B cell (primary cell): Measurements from ENCODE around the gene KAT14. TPM values are rescaled to one million over a fixed set of nuclear protein-coding genes. Genes with fewer than 3 reads are reported as not detected.

Experiments
- ATAC-seq: fragments of 200-7000 bp; cut with Tn5 transposase; one replicate; pipeline ENCODE4 v1.10.0; 2021; ENCODE audit warnings: low read depth, mild to moderate bottlenecking, moderate number of reproducible peaks, moderate library complexity
- CTCF ChIA-PET: fragments of 350-600 bp; sonication (Branson Sonifier 250); formaldehyde crosslinking; loops from one replicate; lab custom pipeline; 2021; ENCODE audit warnings: antibody characterized with exemption, inconsistent platforms; lab: Charles Lee
- POLR2A ChIA-PET: fragments of 350-600 bp; sonication (Branson Sonifier 250); formaldehyde crosslinking; loops from one replicate; lab custom pipeline; 2021; ENCODE audit warnings: antibody characterized with exemption; lab: Charles Lee
- DNase-seq: peaks from one replicate; pipeline ENCODE4 v3.0.0; 2013
- H2AFZ ChIP-seq: 2 replicates; pipeline ENCODE4 v1.6.1; 2012; ENCODE audit warnings: mild to moderate bottlenecking, low read depth, low read length; ENCODE audit not compliant: insufficient read depth, poor library complexity, severe bottlenecking
- H3K27ac ChIP-seq, 2 donors: 1 replicate in 1 of 2; 2 replicates in 1 of 2; pipeline ENCODE4 v1.5.1; 2012 to 2013; ENCODE audit warnings: low read length in 2 of 2, mild to moderate bottlenecking in 2 of 2, moderate library complexity in 1 of 2
- H3K27me3 ChIP-seq, 4 experiments: fragments of 200-600 bp in 1 of 4; sonication (generic) in 1 of 4; replicated peaks in 1 of 4; 1 replicate in 2 of 4; 2 replicates in 2 of 4; pipeline versions ENCODE4 v1.6.1 to v1.7.0; 2013 to 2016; ENCODE audit warnings: low read length in 3 of 4, mild to moderate bottlenecking in 2 of 4, mixed read lengths in 1 of 4, moderate library complexity in 1 of 4; ENCODE audit not compliant: insufficient read depth in 4 of 4, control insufficient read depth in 3 of 4; ENCODE audit errors: control extremely low read depth in 1 of 4
- H3K36me3 ChIP-seq, 2 experiments: replicated peaks in 1 of 2; 1 replicate in 1 of 2; 2 replicates in 1 of 2; pipeline versions ENCODE4 v1.6.1 to v1.7.1; 2013; ENCODE audit warnings: low read length in 1 of 2; ENCODE audit not compliant: insufficient read depth in 2 of 2, control insufficient read depth in 1 of 2; ENCODE audit errors: control extremely low read depth in 1 of 2, extremely low read depth in 1 of 2
- H3K4me1 ChIP-seq, 2 donors: fragments of 200-600 bp in 1 of 2; sonication (generic) in 1 of 2; 1 replicate in 1 of 2; 2 replicates in 1 of 2; pipeline versions ENCODE4 v1.5.1 to v1.6.1; 2013 to 2017; ENCODE audit warnings: low read length in 2 of 2; ENCODE audit not compliant: control insufficient read depth in 2 of 2, insufficient read depth in 2 of 2
- H3K4me2 ChIP-seq: replicated peaks from 2 replicates; pipeline ENCODE3; 2012; ENCODE audit warnings: mild to moderate bottlenecking, low read depth, low read length; ENCODE audit not compliant: poor library complexity, severe bottlenecking
- H3K4me3 ChIP-seq, 5 experiments: fragments of 200-600 bp in 1 of 5; sonication (generic) in 1 of 5; 1 replicate in 3 of 5; 2 replicates in 2 of 5; pipeline versions ENCODE4 v1.5.1 to v1.7.0; 2011 to 2016; ENCODE audit warnings: low read length in 4 of 5, mild to moderate bottlenecking in 4 of 5, low read depth in 2 of 5, control low read depth in 1 of 5, moderate library complexity in 1 of 5; ENCODE audit not compliant: insufficient read depth in 1 of 5; ENCODE audit errors: control extremely low read depth in 1 of 5, extremely low read depth in 1 of 5
- H3K79me2 ChIP-seq: fragments of 200-600 bp; sonication (generic); one replicate; pipeline ENCODE4 v1.6.0; 2016; ENCODE audit warnings: low read length; ENCODE audit not compliant: control insufficient read depth, insufficient read depth
- H3K9ac ChIP-seq: fragments of 200-600 bp; sonication (generic); 2 replicates; pipeline ENCODE4 v1.6.1; 2017; ENCODE audit warnings: mild to moderate bottlenecking, low read length, moderate library complexity
- H3K9me3 ChIP-seq, 3 donors: one replicate each; pipeline versions ENCODE4 v1.6.1 to v1.7.1; 2013; ENCODE audit warnings: low read length in 2 of 3; ENCODE audit not compliant: control insufficient read depth in 2 of 3, insufficient read depth in 1 of 3; ENCODE audit errors: control extremely low read depth in 1 of 3
- H4K20me1 ChIP-seq: 2 replicates; pipeline ENCODE4 v1.6.0; 2012; ENCODE audit warnings: mild to moderate bottlenecking, low read length; ENCODE audit not compliant: insufficient read depth, control insufficient read depth, poor library complexity, severe bottlenecking
- H3K27ac Mint-ChIP-seq: one replicate; pipeline ENCODE4 v1.8.0; 2021; ENCODE audit warnings: mixed read lengths
- H3K27me3 Mint-ChIP-seq: one replicate; pipeline ENCODE4 v1.8.0; 2021; ENCODE audit warnings: mixed read lengths
- H3K4me1 Mint-ChIP-seq: one replicate; pipeline ENCODE4 v1.8.0; 2021; ENCODE audit warnings: mixed read lengths
- H3K4me3 Mint-ChIP-seq: one replicate; pipeline ENCODE4 v1.8.0; 2021; ENCODE audit warnings: mixed read lengths
- H3K9me3 Mint-ChIP-seq: one replicate; pipeline ENCODE4 v1.8.0; 2022; ENCODE audit warnings: mixed read lengths; ENCODE audit not compliant: insufficient read depth
- CTCF ChIP-seq: fragments of 200-600 bp; IDR thresholded peaks from one replicate; pipeline ENCODE4 v1.8.0; 2022; ENCODE audit warnings: antibody characterized with exemption, mild to moderate bottlenecking
- EZH2 ChIP-seq: IDR thresholded peaks from 2 replicates; pipeline ENCODE4 v1.6.1; 2012; ENCODE audit warnings: borderline replicate concordance, low read depth, mild to moderate bottlenecking, moderate library complexity, low read length; ENCODE audit not compliant: insufficient read depth, poor library complexity, severe bottlenecking
- WGBS: methylation state at CpG from one replicate; pipeline ENCODE4 v1.1.5; 2013; ENCODE audit warnings: missing lambda C conversion rate; ENCODE audit not compliant: insufficient coverage; 5-methylcytosine and 5-hydroxymethylcytosine counted together
- intact Hi-C: fragments of 100-400 bp; cut with micrococcal nuclease; formaldehyde crosslinking; loops from one replicate; pipeline ENCODE4 v1.10.0; 2022
- polyA plus RNA-seq: library from polyadenylated mRNA; depleted of rRNA; stranded (reverse); fragments of >200 nt; gene quantifications from 2 replicates; pipeline ENCODE4 v1.2.3, GENCODE V29; 2012
- total RNA-seq, 2 donors: library from RNA; stranded (reverse); fragments of 120-200 nt in 1 of 2; gene quantifications; 1 replicate in 1 of 2; 2 replicates in 1 of 2; pipeline versions ENCODE4 v1.2.3 to v1.2.4, GENCODE V29; 2013 to 2022

The KAT14 gene
- total and polyA plus RNA-seq, 2 donors (not counting 1 experiment from before 2014, with no cell fraction given): 7.9 to 15.5 TPM

- H3K4me3 ChIP-seq: no peak overlapping the region
- no peak overlapping the region for H2AFZ ChIP-seq
- 71% methylated on average over 3 of the region's 3 CpGs for whole genome bisulfite sequencing
- peaks cover 0 to 3% (median 0%) of the 10 kb centered on the region in 4 experiments for H3K27me3 ChIP-seq
- H3K36me3 ChIP-seq: no peaks in the 10 kb centered on the region
- no peak overlapping the region for H3K4me2 ChIP-seq
- H3K4me1 ChIP-seq: no peaks in the 10 kb centered on the region
- H3K4me1 Mint-ChIP-seq: no peaks in the 10 kb centered on the region
- no peak for ATAC-seq
- H3K79me2 ChIP-seq: no peaks in the 10 kb centered on the region
- TF ChIP-seq EZH2: no peak
- no peak for TF ChIP-seq CTCF
- intact Hi-C loops: no loop called here
- H3K27ac Mint-ChIP-seq: no peak overlapping the region
- H3K27ac ChIP-seq: no peak overlapping the region
- ChIA-PET CTCF (no interaction called here), POLR2A (no interaction called here)
- no peaks in the 10 kb centered on the region for H3K9me3 Mint-ChIP-seq
- no peak for DNase-seq
- H3K27me3 Mint-ChIP-seq: peaks cover 17% of the 10 kb centered on the region
- H4K20me1 ChIP-seq: no peaks in the 10 kb centered on the region
- no peaks in the 10 kb centered on the region for H3K9me3 ChIP-seq
- H3K9ac ChIP-seq: no peak overlapping the region
- H3K4me3 Mint-ChIP-seq: no peak overlapping the region
Measured at GRCh38 chr20:18090044-18090443, 47.6 kb upstream of the KAT14 start.

DNA sequence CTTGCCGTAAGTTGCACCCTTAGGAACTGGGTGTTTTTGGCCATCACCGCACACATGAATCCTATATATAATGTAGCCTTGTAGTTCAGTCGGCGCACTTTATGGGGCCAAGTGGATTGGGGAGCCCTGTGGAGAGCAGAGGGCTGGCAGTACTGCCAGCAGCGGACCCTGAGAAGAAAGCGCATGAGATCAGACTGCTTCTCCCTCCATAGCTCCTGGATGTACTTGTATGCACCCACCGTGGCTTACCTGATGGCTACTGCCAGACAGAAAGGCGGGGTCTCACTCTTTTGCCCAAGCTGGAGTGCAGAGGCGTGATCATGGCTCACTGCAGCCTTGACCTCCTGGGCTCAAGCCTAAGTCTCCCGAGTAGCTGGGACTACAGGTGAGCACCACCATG lies 47.2 kb upstream of the KAT14 start:
- intact Hi-C loops: no loop called here
- Histone ChIP-seq H4K20me1 (no peaks in the 10 kb centered on the region), H3K9ac (no peak overlapping the region), H3K4me1 (no peaks in the 10 kb centered on the region), H3K27me3 (peaks cover 0 to 3% (median 0%) of the 10 kb centered on the region in 4 experiments), H2AFZ (no peak overlapping the region), H3K4me3 (no peak overlapping the region), H3K9me3 (no peaks in the 10 kb centered on the region), H3K4me2 (no peak overlapping the region), H3K79me2 (no peaks in the 10 kb centered on the region), H3K27ac (no peak overlapping the region), H3K36me3 (no peaks in the 10 kb centered on the region)
- ATAC-seq (no peak), DNase-seq (no peak)
- 92% methylated on average over 8 of the region's 10 CpGs for WGBS
- Mint-ChIP-seq H3K4me1 (no peaks in the 10 kb centered on the region), H3K9me3 (no peaks in the 10 kb centered on the region), H3K27ac (no peak overlapping the region), H3K27me3 (peaks cover 18% of the 10 kb centered on the region), H3K4me3 (no peak overlapping the region)
- POLR2A ChIA-PET: no interaction called here
- CTCF ChIA-PET: no interaction called here
- TF ChIP-seq EZH2 (no peak), CTCF (no peak)
